Pericardium fibroblast (primary cell): ENCODE measurements around the gene CADPS2. TPM values are rescaled to one million over a fixed set of nuclear protein-coding genes. Genes with fewer than 3 reads are reported as not detected.

ENCODE experiments used
- total RNA-seq: library from RNA; depleted of rRNA; stranded (reverse); fragments of >200 nt; gene quantifications from 2 replicates; pipeline ENCODE4 v1.2.3, GENCODE V29; 2015

The CADPS2 gene
- 14.2 and 41.6 TPM in 2 replicates for total RNA-seq

GRCh38 chr7:122886357-122887081 is at the start of gene CADPS2:
Gene CADPS2, minus strand, starts transcription at chr7:122886460. Its CDS starts 123 bp downstream, at chr7:122886337.

GRCh38 chr7:122702872-122703510 is 183.3 kb downstream of the CADPS2 start, which contains the start of gene RNF148:
Gene RNF148, minus strand, starts transcription at chr7:122702922. Its CDS starts 172 bp downstream, at chr7:122702750.

GRCh38 chr7:122699017-122699416 is 187.2 kb downstream of the CADPS2 start, which contains the start of gene RNF133:
Gene RNF133, minus strand, starts transcription at chr7:122699117. Its CDS starts 199 bp downstream, at chr7:122698918.

GRCh38 chr7:122304319-122304975 is 581.8 kb downstream of the CADPS2 start, which contains the start of gene FEZF1:
Gene FEZF1, minus strand, starts transcription at chr7:122304750. Its CDS starts 313 bp downstream, at chr7:122304437.

Other genes with a start within 250 kb of the CADPS2 start
- gene RNF133, start 187.3 kb downstream of the CADPS2 start, total RNA-seq: not detected in 2 replicates
- gene RNF148, start 183.5 kb downstream of the CADPS2 start, total RNA-seq: 0.23 and 0.43 TPM in 2 replicates
- gene TAS2R16, start 109.2 kb upstream of the CADPS2 start, total RNA-seq: not detected in 2 replicates